Smooth muscle cell (in vitro differentiated cells): ENCODE data around the gene FRMD4B. TPM values are rescaled to one million over a fixed set of nuclear protein-coding genes. Genes with fewer than 3 reads are reported as not detected.
"Not testable (repeated sequence)": the region's sequence is repeated elsewhere in the genome, so short reads cannot be mapped to it uniquely, and the experiment has no call there.

Experiments used
- DNase-seq: peaks from one replicate; lab custom pipeline; 2025; ENCODE audit not compliant: unreplicated experiment; lab: John Stamatoyannopoulos, UW
- H2AFZ ChIP-seq: fragments of 200-600 bp; sonication (generic); 2 replicates; pipeline ENCODE4 v1.6.0; 2016; ENCODE audit warnings: antibody characterized with exemption, low read depth, mild to moderate bottlenecking
- H3F3A ChIP-seq: fragments of 200-600 bp; sonication (generic); 2 replicates; pipeline ENCODE4 v1.6.0; 2017; ENCODE audit warnings: antibody characterized with exemption, low read depth
- H3K27ac ChIP-seq: fragments of 200-600 bp; sonication (generic); 2 replicates; pipeline ENCODE4 v1.5.1; 2016; ENCODE audit warnings: low read depth, mild to moderate bottlenecking
- H3K27me3 ChIP-seq: fragments of 200-600 bp; sonication (generic); 2 replicates; pipeline ENCODE4 v1.6.1; 2016; ENCODE audit warnings: low read depth, mild to moderate bottlenecking
- H3K36me3 ChIP-seq: fragments of 200-600 bp; sonication (generic); 2 replicates; pipeline ENCODE4 v1.5.1; 2016; ENCODE audit warnings: low read depth
- H3K4me1 ChIP-seq: fragments of 200-600 bp; sonication (generic); 2 replicates; pipeline ENCODE4 v1.5.1; 2016; ENCODE audit warnings: low read depth
- H3K4me2 ChIP-seq: fragments of 200-600 bp; sonication (generic); 2 replicates; pipeline ENCODE4 v1.6.0; 2016; ENCODE audit warnings: mild to moderate bottlenecking
- H3K4me3 ChIP-seq: fragments of 200-600 bp; sonication (generic); 2 replicates; pipeline ENCODE4 v1.5.1; 2016; ENCODE audit warnings: mild to moderate bottlenecking
- H3K79me2 ChIP-seq: fragments of 200-600 bp; sonication (generic); 2 replicates; pipeline ENCODE4 v1.6.0; 2016; ENCODE audit warnings: low read depth, mild to moderate bottlenecking
- H3K9ac ChIP-seq: fragments of 200-600 bp; sonication (generic); 2 replicates; pipeline ENCODE4 v1.6.0; 2016; ENCODE audit warnings: low read depth
- H3K9me3 ChIP-seq: fragments of 200-600 bp; sonication (generic); replicated peaks from 2 replicates; pipeline ENCODE4 v1.5.1; 2016; ENCODE audit warnings: low read depth
- H4K20me1 ChIP-seq: fragments of 200-600 bp; sonication (generic); 2 replicates; pipeline ENCODE4 v1.6.0; 2016; ENCODE audit warnings: low read depth
- WGBS: methylation state at CpG from one replicate; pipeline ENCODE4 v1.1.7; 2016; ENCODE audit warnings: low lambda C conversion rate; 5-methylcytosine and 5-hydroxymethylcytosine counted together
- polyA plus RNA-seq: library from polyadenylated mRNA; unstranded; fragments of >200 nt; fragmentation: Nextera tagmentation; extraction: Ambion mirVana; gene quantifications from 2 replicates; pipeline ENCODE4 v1.2.1, GENCODE V29; 2016
- total RNA-seq: library from RNA; depleted of rRNA; stranded (reverse); fragments of >200 nt; gene quantifications from 2 replicates; pipeline ENCODE4 v1.2.3, GENCODE V29; 2014
- TF ChIP-seq, protein P1 (sequence below): fragments of 200-600 bp; sonication (generic); IDR thresholded peaks from 2 replicates; pipeline ENCODE4 v1.5.1; 2017; ENCODE audit warnings: borderline replicate concordance, mild to moderate bottlenecking, antibody characterized with exemption; ENCODE audit not compliant: insufficient read depth, poor library complexity, severe bottlenecking

FRMD4B gene
- total and polyA plus RNA-seq, 2 experiments from 2014 or later: 3.7 to 24.3 TPM

DNA sequence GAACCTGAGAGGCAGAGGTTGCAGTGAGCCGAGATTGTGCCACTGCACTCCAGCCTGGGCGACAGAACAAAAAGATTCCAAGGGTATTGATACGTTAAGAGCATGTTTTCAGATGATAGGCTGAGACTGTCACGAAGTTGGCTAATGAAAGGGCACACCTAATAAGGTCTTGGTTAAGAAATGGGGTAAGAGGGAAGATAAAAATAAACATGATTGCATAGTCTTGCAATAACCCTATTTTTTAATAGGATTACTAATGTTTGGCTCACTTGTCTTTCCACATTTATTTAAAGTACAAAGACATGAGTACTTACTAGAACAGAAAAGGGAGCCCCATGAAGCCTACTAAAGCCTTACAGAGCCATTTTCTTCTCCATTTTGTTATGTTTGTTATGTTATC, 109.0 kb downstream of the FRMD4B start:
- Histone ChIP-seq H3K4me1 (peaks cover 14% of the 10 kb centered on the region), H3K36me3 (no peaks in the 10 kb centered on the region), H3K4me3 (no peak overlapping the region), H4K20me1 (no peaks in the 10 kb centered on the region), H3K27me3 (no peaks in the 10 kb centered on the region), H2AFZ (no peak overlapping the region), H3K4me2 (no peak overlapping the region), H3K27ac (no peak overlapping the region), H3F3A (no peaks in the 10 kb centered on the region), H3K79me2 (no peaks in the 10 kb centered on the region), H3K9me3 (no peaks in the 10 kb centered on the region), H3K9ac (no peak overlapping the region)
- WGBS: 86% methylated on average over 4 of the region's 4 CpGs
- TF ChIP-seq, protein P1, sequence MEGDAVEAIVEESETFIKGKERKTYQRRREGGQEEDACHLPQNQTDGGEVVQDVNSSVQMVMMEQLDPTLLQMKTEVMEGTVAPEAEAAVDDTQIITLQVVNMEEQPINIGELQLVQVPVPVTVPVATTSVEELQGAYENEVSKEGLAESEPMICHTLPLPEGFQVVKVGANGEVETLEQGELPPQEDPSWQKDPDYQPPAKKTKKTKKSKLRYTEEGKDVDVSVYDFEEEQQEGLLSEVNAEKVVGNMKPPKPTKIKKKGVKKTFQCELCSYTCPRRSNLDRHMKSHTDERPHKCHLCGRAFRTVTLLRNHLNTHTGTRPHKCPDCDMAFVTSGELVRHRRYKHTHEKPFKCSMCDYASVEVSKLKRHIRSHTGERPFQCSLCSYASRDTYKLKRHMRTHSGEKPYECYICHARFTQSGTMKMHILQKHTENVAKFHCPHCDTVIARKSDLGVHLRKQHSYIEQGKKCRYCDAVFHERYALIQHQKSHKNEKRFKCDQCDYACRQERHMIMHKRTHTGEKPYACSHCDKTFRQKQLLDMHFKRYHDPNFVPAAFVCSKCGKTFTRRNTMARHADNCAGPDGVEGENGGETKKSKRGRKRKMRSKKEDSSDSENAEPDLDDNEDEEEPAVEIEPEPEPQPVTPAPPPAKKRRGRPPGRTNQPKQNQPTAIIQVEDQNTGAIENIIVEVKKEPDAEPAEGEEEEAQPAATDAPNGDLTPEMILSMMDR: no peak
- no peak for DNase-seq

DNA sequence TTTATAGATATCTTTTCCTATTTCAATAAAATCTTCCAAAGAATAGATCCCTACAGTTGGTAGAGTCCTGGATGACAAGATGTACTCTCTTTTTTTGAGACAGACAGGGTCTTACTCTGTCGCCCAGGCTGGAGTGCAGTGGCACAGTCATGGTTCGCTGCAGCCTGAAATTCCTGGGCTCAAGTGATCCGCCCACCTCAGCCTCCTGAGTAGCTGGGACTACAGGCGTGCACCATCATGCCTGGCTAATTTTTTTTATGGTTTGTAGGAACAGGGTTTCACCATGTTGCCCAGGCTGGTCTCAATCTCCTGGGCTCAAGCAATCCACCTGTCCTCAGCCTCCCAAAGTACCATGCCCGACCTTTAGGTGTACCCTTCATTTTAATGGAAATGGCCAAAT, 109.7 kb downstream of the FRMD4B start:
- H3K79me2 ChIP-seq: not testable (repeated sequence)
- WGBS: 83% methylated on average over 5 of the region's 5 CpGs

DNA sequence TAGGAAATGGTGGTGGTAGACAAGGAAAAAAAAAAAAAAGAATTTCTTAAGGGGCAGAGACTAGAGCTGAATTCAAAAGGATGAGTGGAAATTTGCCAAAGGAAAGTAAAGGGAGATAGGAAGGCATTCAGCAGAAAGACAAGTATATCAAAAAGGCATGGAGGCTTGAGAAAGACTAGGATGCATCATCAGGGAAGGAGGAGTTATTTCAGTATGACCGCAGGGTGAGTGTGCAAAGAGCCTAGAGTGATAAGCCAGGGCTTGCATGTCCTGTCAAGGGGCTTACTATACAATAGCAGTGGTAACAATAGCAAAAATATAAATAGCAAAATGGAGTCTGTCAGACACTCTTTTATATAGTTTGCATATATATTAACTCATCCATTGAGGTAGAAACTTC, 112.0 kb downstream of the FRMD4B start:
- peaks cover 14% of the 10 kb centered on the region for H3K4me1 ChIP-seq
- TF ChIP-seq, protein P1: no peak
- H2AFZ ChIP-seq: no peak overlapping the region
- H3K36me3 ChIP-seq: no peaks in the 10 kb centered on the region
- no peak overlapping the region for H3K27ac ChIP-seq
- peak overlapping the region; percentile 25 for H3K4me2 ChIP-seq
- no peak for DNase-seq
- no peaks in the 10 kb centered on the region for H3K79me2 ChIP-seq
- H3F3A ChIP-seq: no peaks in the 10 kb centered on the region
- H3K9ac ChIP-seq: no peak overlapping the region
- 15% methylated on average over 1 of the region's 1 CpG for WGBS
- no peaks in the 10 kb centered on the region for H3K9me3 ChIP-seq
- no peak overlapping the region for H3K4me3 ChIP-seq
- no peaks in the 10 kb centered on the region for H4K20me1 ChIP-seq
- H3K27me3 ChIP-seq: no peaks in the 10 kb centered on the region

More for the DNA sequence above, 109.7 kb downstream of the FRMD4B start:
- H3K27me3 ChIP-seq, H3K4me2 ChIP-seq, H2AFZ ChIP-seq, DNase-seq, H3K36me3 ChIP-seq, H4K20me1 ChIP-seq, H3K4me3 ChIP-seq, H3K9ac ChIP-seq, H3K9me3 ChIP-seq, H3F3A ChIP-seq, H3K27ac ChIP-seq: not testable (repeated sequence)
- peaks cover 14% of the 10 kb centered on the region for H3K4me1 ChIP-seq

DNA sequence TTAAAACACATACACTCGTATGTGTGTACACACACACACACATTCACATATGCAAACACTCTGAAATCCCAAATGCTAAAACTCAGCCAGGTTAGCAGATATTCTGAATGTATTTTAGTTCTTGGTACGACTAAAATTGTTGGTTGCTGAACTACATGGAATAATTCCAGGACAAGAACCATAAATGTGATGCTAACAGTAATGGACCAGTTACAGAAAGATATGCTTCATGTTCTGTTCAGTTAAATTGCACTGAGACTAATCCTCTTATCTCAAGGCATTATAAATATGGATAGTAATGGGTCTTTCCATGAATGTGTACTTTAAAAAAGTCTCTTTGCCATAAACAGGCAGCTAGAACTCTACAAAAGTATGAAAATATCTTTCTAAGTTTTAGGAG, 113.3 kb downstream of the FRMD4B start:
- TF ChIP-seq, protein P1: no peak
- Histone ChIP-seq H3F3A (no peaks in the 10 kb centered on the region), H4K20me1 (no peaks in the 10 kb centered on the region), H3K9me3 (no peaks in the 10 kb centered on the region), H3K4me3 (no peak overlapping the region), H3K36me3 (no peaks in the 10 kb centered on the region), H3K27ac (no peak overlapping the region), H3K9ac (no peak overlapping the region), H3K27me3 (no peaks in the 10 kb centered on the region), H3K4me1 (peaks cover 14% of the 10 kb centered on the region), H2AFZ (no peak overlapping the region), H3K4me2 (peak overlapping the region; percentile 31), H3K79me2 (no peaks in the 10 kb centered on the region)
- DNase-seq: no peak
- 58% methylated on average over 2 of the region's 2 CpGs for WGBS
